Neuron (in vitro differentiated cells): ENCODE results near the gene ATP7A.
"Not testable (repeated sequence)": the region's sequence is repeated elsewhere in the genome, so short reads cannot be mapped to it uniquely, and the experiment has no call there.

Experiments used
- H2AFZ ChIP-seq: one replicate; pipeline ENCODE4 v1.6.1; 2013; ENCODE audit warnings: low read depth, mild to moderate bottlenecking, inconsistent platforms, low read length, moderate library complexity
- H3K27me3 ChIP-seq: one replicate; pipeline ENCODE4 v1.6.1; 2013; ENCODE audit warnings: low read length; ENCODE audit not compliant: insufficient read depth
- H3K36me3 ChIP-seq: one replicate; pipeline ENCODE4 v1.6.1; 2013; ENCODE audit warnings: low read length; ENCODE audit not compliant: insufficient read depth
- H3K4me1 ChIP-seq: one replicate; pipeline ENCODE4 v1.6.1; 2013; ENCODE audit warnings: low read length; ENCODE audit not compliant: insufficient read depth
- H3K4me3 ChIP-seq: 2 replicates; pipeline ENCODE4 v1.5.1; 2013; ENCODE audit warnings: mild to moderate bottlenecking, low read length, moderate library complexity
- H3K9me3 ChIP-seq: one replicate; pipeline ENCODE4 v1.6.1; 2013; ENCODE audit warnings: low read length

Gene ATP7A

GRCh38 chrX:77922787-77923186 is 12.3 kb downstream of the ATP7A start:
- no peak overlapping the region for H3K4me3 ChIP-seq
- no peaks in the 10 kb centered on the region for H3K36me3 ChIP-seq
- no peak overlapping the region for H2AFZ ChIP-seq
- no peaks in the 10 kb centered on the region for H3K27me3 ChIP-seq
- no peaks in the 10 kb centered on the region for H3K9me3 ChIP-seq
- no peaks in the 10 kb centered on the region for H3K4me1 ChIP-seq

DNA sequence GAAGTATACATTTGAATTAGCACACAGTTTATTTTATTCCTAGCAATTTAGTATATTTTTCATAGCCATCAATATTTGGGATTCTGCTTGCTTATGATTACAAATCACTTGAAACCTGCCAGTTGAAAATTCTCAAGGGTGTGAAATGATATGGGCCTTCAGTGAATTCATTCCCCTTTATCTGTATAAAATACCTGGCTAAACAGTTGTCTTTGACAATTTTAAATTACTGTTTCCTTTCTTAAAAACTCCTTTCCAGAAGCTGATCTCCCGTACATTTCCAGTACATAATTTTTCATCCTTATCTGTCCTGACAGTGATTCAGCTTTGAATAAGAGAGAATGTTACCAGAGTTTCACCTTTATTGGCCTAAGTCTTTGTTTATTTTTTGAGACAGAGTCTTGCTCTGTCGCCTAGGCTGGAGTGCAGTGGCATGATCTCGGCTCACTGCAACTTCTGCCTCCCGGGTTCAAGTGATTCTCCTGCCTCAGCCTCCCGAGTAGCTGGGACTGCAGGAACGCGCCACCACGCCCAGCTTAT is 13.9 kb downstream of the ATP7A start:
- H3K9me3 ChIP-seq = no peaks in the 10 kb centered on the region
- no peak overlapping the region for H2AFZ ChIP-seq
- H3K4me3 ChIP-seq = no peak overlapping the region
- no peaks in the 10 kb centered on the region for H3K27me3 ChIP-seq
- H3K36me3 ChIP-seq = no peaks in the 10 kb centered on the region
- no peaks in the 10 kb centered on the region for H3K4me1 ChIP-seq

GRCh38 chrX:77925764-77926163 is 15.3 kb downstream of the ATP7A start:
- H3K36me3 ChIP-seq = no peaks in the 10 kb centered on the region
- no peaks in the 10 kb centered on the region for H3K4me1 ChIP-seq
- no peak overlapping the region for H2AFZ ChIP-seq
- no peak overlapping the region for H3K4me3 ChIP-seq
- H3K27me3 ChIP-seq = no peaks in the 10 kb centered on the region
- no peaks in the 10 kb centered on the region for H3K9me3 ChIP-seq

GRCh38 chrX:77930581-77930980 is 20.1 kb downstream of the ATP7A start:
- no peaks in the 10 kb centered on the region for H3K36me3 ChIP-seq
- no peak overlapping the region for H2AFZ ChIP-seq
- H3K4me1 ChIP-seq = no peaks in the 10 kb centered on the region

DNA sequence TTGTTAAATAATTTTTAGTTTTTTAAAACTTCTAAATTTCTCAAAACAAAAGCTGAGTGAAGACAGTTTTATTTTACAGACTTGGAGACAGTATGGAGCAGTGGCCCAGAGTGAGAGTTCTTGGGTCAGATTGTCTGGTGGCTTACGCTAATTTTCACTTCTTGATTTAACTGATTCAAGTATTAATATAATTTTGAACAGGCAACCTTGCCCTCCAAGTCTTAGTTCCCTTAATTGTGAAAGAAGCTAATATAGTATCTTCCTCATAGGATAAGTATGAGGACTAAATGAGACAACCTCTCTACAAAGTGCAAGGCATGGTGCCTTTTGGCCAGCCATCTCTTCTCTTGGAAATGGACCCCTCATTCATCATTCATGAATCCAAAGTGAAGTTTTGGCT is 25.4 kb downstream of the ATP7A start:
- Histone ChIP-seq H2AFZ (no peak overlapping the region), H3K9me3 (no peaks in the 10 kb centered on the region), H3K27me3 (no peaks in the 10 kb centered on the region), H3K4me3 (no peak overlapping the region), H3K4me1 (no peaks in the 10 kb centered on the region), H3K36me3 (no peaks in the 10 kb centered on the region)

More at GRCh38 chrX:77930581-77930980, 20.1 kb downstream of the ATP7A start:
- Histone ChIP-seq H3K9me3 (no peaks in the 10 kb centered on the region), H3K27me3 (no peaks in the 10 kb centered on the region), H3K4me3 (no peak overlapping the region)

- Histone ChIP-seq H3K9me3 (no peaks in the 10 kb centered on the region), H3K36me3 (no peaks in the 10 kb centered on the region), H3K4me3 (no peak overlapping the region), H3K4me1 (no peaks in the 10 kb centered on the region), H3K27me3 (no peaks in the 10 kb centered on the region), H2AFZ (no peak overlapping the region)
These were observed 25.8 kb downstream of the ATP7A start for GRCh38 chrX:77936299-77936698.

- Histone ChIP-seq H3K4me3 (no peak overlapping the region), H3K27me3 (no peaks in the 10 kb centered on the region), H2AFZ (no peak overlapping the region), H3K36me3 (no peaks in the 10 kb centered on the region), H3K9me3 (no peaks in the 10 kb centered on the region), H3K4me1 (no peaks in the 10 kb centered on the region)
These were observed 26.8 kb downstream of the ATP7A start for GRCh38 chrX:77937291-77937690.

DNA sequence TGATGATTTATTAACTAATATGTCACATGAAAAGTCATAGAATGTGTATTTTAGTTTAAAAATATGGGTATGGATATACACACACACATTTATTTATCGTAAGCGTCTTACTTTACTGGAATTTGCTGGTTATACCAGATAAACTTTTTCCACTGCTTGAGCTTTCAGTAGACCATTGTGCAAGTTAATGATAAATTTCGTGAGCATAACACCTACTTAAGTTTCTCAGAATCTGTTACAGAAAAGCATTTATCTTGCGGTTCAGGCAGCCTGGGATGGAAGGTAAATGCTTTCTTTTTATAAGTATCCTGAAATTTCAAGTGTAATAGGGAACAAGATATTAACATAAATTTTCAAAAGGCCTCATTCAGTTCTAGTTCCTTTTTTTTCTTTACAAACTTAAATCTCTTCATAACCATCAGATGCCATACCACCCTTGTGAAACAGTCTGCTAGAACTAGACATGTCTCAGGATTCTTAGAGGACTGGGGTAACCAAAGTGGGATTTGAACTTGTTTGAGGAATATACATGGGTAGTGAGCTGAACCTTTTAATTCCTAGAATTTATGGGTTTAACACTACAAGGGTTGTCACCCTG is 27.7 kb downstream of the ATP7A start:
- no peak overlapping the region for H3K4me3 ChIP-seq
- H3K9me3 ChIP-seq = no peaks in the 10 kb centered on the region
- H3K36me3 ChIP-seq = no peaks in the 10 kb centered on the region
- no peaks in the 10 kb centered on the region for H3K4me1 ChIP-seq
- H2AFZ ChIP-seq = no peak overlapping the region
- H3K27me3 ChIP-seq = no peaks in the 10 kb centered on the region

DNA sequence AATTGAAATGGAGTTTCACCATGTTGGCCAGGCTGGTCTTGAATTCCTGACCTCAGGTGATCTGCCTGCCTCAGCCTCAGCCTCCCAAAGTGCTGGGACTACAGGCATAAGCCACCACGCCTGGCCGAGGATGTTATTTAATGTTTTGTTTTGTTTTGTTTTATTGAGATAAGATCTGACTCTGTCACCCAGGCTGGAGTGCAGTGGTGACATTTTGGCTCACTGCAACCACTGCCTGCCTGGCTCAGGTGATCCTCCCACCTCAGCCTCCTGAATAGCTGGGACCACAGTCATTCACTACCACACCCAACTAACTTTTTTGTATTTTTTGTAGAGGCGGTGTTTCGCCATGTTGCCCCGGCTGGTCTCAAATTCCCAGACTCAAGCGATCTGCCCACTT is 34.5 kb downstream of the ATP7A start:
- H3K9me3 ChIP-seq, H3K4me3 ChIP-seq, H2AFZ ChIP-seq, H3K4me1 ChIP-seq, H3K36me3 ChIP-seq, H3K27me3 ChIP-seq: not testable (repeated sequence)

- Histone ChIP-seq H3K4me1 (no peaks in the 10 kb centered on the region), H2AFZ (no peak overlapping the region), H3K9me3 (no peaks in the 10 kb centered on the region), H3K4me3 (no peak overlapping the region), H3K27me3 (no peaks in the 10 kb centered on the region), H3K36me3 (no peaks in the 10 kb centered on the region)
These were observed 35.5 kb downstream of the ATP7A start for GRCh38 chrX:77945910-77946545.

DNA sequence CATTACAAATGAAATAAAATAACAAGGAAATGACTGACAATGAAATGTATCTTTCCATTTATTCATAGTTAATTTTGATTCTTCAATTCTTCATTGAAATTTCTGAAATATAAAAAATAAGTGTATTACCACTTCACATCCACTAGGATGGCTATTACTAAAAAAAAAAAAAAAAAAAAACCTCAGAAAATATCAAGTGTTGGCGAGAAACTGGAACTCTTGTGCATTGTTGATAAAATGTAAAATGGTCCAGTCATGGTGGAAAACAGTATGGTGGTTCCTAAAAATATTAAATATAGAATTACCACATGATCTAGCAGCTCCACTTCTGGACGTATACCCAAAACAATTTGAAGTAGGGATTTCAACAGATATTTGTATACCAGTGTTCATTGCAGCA is 36.1 kb downstream of the ATP7A start:
- no peaks in the 10 kb centered on the region for H3K36me3 ChIP-seq
- no peaks in the 10 kb centered on the region for H3K27me3 ChIP-seq
- no peak overlapping the region for H3K4me3 ChIP-seq
- no peaks in the 10 kb centered on the region for H3K4me1 ChIP-seq
- H3K9me3 ChIP-seq = no peaks in the 10 kb centered on the region
- no peak overlapping the region for H2AFZ ChIP-seq

- no peaks in the 10 kb centered on the region for H3K36me3 ChIP-seq
- no peak overlapping the region for H2AFZ ChIP-seq
- H3K4me1 ChIP-seq = no peaks in the 10 kb centered on the region
- H3K4me3 ChIP-seq = no peak overlapping the region
- H3K9me3 ChIP-seq = no peaks in the 10 kb centered on the region
- H3K27me3 ChIP-seq = no peaks in the 10 kb centered on the region
These were observed 39.3 kb downstream of the ATP7A start for GRCh38 chrX:77949840-77950239.

DNA sequence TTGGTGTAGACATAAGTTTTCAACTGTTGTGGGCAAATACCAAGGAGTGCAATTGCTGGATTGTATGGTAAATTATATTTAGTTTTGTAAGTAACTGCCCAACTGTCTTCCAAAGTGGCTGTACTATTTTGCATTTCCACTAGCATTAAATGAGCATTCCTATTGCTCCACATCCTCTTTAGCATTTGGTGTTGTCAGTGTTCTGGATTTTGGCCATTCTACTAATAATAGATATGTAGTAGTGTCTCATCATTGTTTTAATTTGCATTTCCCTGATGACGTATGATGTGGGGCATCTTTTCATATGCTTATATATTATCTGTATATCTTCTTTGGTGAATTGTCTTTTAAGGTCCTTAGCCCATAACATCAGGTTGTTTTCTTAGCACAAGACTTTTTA is 41.7 kb downstream of the ATP7A start:
- H3K36me3 ChIP-seq = no peaks in the 10 kb centered on the region
- no peaks in the 10 kb centered on the region for H3K27me3 ChIP-seq
- H3K9me3 ChIP-seq = no peaks in the 10 kb centered on the region
- H3K4me1 ChIP-seq = no peaks in the 10 kb centered on the region
- no peak overlapping the region for H3K4me3 ChIP-seq
- no peak overlapping the region for H2AFZ ChIP-seq

DNA sequence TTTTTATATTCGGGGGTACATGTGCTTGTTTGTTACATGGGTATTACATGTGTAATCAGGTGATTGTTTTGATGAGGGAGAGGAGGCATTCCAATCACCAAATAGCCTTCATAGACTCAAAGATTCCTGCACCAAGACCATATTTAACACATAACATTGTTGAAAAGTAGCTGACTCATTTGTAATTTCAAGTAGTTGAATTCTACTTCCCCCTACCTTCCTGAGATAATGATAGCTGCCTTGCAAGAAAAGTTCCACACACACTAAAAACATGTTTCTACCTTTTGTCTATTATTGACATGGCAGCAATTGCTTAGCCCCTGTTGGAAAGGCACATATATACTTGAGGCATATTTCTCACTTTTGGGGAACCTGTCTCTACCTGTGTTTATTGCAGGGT is 42.8 kb downstream of the ATP7A start:
- Histone ChIP-seq H2AFZ (no peak overlapping the region), H3K36me3 (no peaks in the 10 kb centered on the region), H3K27me3 (no peaks in the 10 kb centered on the region), H3K4me3 (no peak overlapping the region), H3K9me3 (no peaks in the 10 kb centered on the region), H3K4me1 (no peaks in the 10 kb centered on the region)
